ENCODE measurements around the gene TMEM89.

TMEM89 gene

GRCh38 chr3:48641396-48641795 lies 19.8 kb upstream of the TMEM89 start:
- no peak for DNase-seq

GRCh38 chr3:48639944-48640606 lies 18.5 kb upstream of the TMEM89 start:
- no peak for DNase-seq

GRCh38 chr3:48637305-48637704 lies 15.7 kb upstream of the TMEM89 start:
- no peak for DNase-seq

GRCh38 chr3:48636149-48636655 lies 14.6 kb upstream of the TMEM89 start:
- DNase-seq: no peak

- DNase-seq: peak; percentile 90 to 93
These were observed 13.9 kb upstream of the TMEM89 start, which contains the start of gene SLC26A6 for GRCh38 chr3:48635222-48636021. SLC26A6 (minus strand) TSS chr3:48635461; CDS start chr3:48635393, 68 bp downstream.

- DNase-seq: peak; percentile 12 to 60
These were observed 13.2 kb upstream of the TMEM89 start for GRCh38 chr3:48634661-48635221.

GRCh38 chr3:48633743-48634142 lies 12.2 kb upstream of the TMEM89 start:
- DNase-seq: no peak

- DNase-seq: no peak
These were observed 11.7 kb upstream of the TMEM89 start for GRCh38 chr3:48633256-48633655.

- DNase-seq: no peak
These were observed 10.2 kb upstream of the TMEM89 start for GRCh38 chr3:48631516-48632448.

GRCh38 chr3:48630833-48631232 lies 9.3 kb upstream of the TMEM89 start:
- DNase-seq: no peak

- DNase-seq: no peak
These were observed 8.8 kb upstream of the TMEM89 start for GRCh38 chr3:48630407-48630806.

GRCh38 chr3:48629894-48630293 lies 8.3 kb upstream of the TMEM89 start:
- no peak for DNase-seq

GRCh38 chr3:48628277-48629017 lies 6.9 kb upstream of the TMEM89 start:
- DNase-seq: no peak

- DNase-seq: no peak
These were observed 4.0 kb upstream of the TMEM89 start for GRCh38 chr3:48625600-48625999.

- DNase-seq: no peak
These were observed 3.2 kb upstream of the TMEM89 start for GRCh38 chr3:48624767-48625166.

- no peak for DNase-seq
These were observed 2.4 kb upstream of the TMEM89 start for GRCh38 chr3:48623851-48624547.

GRCh38 chr3:48619541-48620524 lies 1.7 kb downstream of the TMEM89 start:
- no peak for DNase-seq

- DNase-seq: no peak
These were observed 4.0 kb downstream of the TMEM89 start for GRCh38 chr3:48617559-48617958.

GRCh38 chr3:48614044-48614443 lies 7.5 kb downstream of the TMEM89 start:
- DNase-seq: no peak

GRCh38 chr3:48612309-48612708 lies 9.3 kb downstream of the TMEM89 start:
- no peak for DNase-seq

Data from NCI-H524 (cell line).